NCI-H2029 (cell line): ENCODE results near the gene SIDT2.
A peak's percentile ranks its signal among the peaks of the same experiment; 100 is the strongest.
"Not testable (repeated sequence)": the region's sequence is repeated elsewhere in the genome, so short reads cannot be mapped to it uniquely, and the experiment has no call there.

Experiments used
- DNase-seq: peaks from one replicate; lab custom pipeline; 2025; lab: John Stamatoyannopoulos, UW

The SIDT2 gene

GRCh38 chr11:117172724-117173421 lies 5.7 kb upstream of the SIDT2 start:
- DNase-seq, result no peak

GRCh38 chr11:117175104-117175503 lies 3.4 kb upstream of the SIDT2 start:
- DNase-seq, result no peak

- DNase-seq, result no peak
Measured at GRCh38 chr11:117175781-117176180, 2.8 kb upstream of the SIDT2 start.

- DNase-seq, result no peak
Measured at GRCh38 chr11:117176186-117176585, 2.4 kb upstream of the SIDT2 start.

GRCh38 chr11:117177534-117178209 lies 871 bp upstream of the SIDT2 start:
- DNase-seq, result no peak

- no peak for DNase-seq
Measured at GRCh38 chr11:117179048-117179999, 781 bp downstream of the SIDT2 start.

GRCh38 chr11:117180020-117180419 lies 1.5 kb downstream of the SIDT2 start:
- DNase-seq, result no peak

GRCh38 chr11:117180661-117181585 lies 2.4 kb downstream of the SIDT2 start:
- peak; percentile 36 for DNase-seq

GRCh38 chr11:117181586-117182550 lies 3.3 kb downstream of the SIDT2 start:
- DNase-seq, result no peak

- DNase-seq, result no peak
Measured at GRCh38 chr11:117182551-117182935, 4.0 kb downstream of the SIDT2 start.

GRCh38 chr11:117183178-117183577 lies 4.6 kb downstream of the SIDT2 start:
- not testable (repeated sequence) for DNase-seq

- no peak for DNase-seq
Measured at GRCh38 chr11:117183724-117184349, 5.3 kb downstream of the SIDT2 start.

GRCh38 chr11:117185736-117186430 lies 7.3 kb downstream of the SIDT2 start:
- DNase-seq, result no peak

- no peak for DNase-seq
Measured at GRCh38 chr11:117186431-117186761, 7.9 kb downstream of the SIDT2 start.

GRCh38 chr11:117187007-117187406 lies 8.5 kb downstream of the SIDT2 start:
- no peak for DNase-seq

- DNase-seq, result no peak
Measured at GRCh38 chr11:117187428-117187798, 8.9 kb downstream of the SIDT2 start.

- DNase-seq, result no peak
Measured at GRCh38 chr11:117187799-117188481, 9.4 kb downstream of the SIDT2 start.

GRCh38 chr11:117188620-117189081 lies 10.1 kb downstream of the SIDT2 start:
- DNase-seq, result no peak
